Islet of Langerhans (tissue), 1 donor: ENCODE measurements around the gene METTL22.

ENCODE experiments used
- FAIRE-seq: peaks from one replicate; lab custom pipeline; 2011; peaks lifted over from hg19 to GRCh38; lab: Jason Lieb, UNC

METTL22 gene

DNA sequence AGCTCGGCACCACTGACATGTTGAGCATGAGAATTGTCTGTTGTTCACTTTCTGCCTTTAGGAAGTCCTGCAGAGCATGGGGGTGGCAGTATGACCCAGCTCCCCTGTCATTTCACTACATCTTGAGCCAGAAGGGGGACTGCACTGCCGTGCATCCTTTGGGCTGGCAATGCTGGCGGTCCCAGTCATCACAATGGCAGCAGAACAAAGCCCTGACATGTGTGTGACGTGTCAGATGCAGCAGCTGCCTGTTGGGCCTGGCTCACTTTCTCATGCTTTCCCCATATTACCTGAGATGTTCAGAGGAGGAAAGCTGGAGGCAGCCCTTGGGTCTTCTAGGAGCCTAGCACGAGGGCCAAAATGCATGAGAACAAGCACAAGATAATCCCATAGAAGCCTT, 46.6 kb downstream of the METTL22 start:
- FAIRE-seq: no peak

DNA sequence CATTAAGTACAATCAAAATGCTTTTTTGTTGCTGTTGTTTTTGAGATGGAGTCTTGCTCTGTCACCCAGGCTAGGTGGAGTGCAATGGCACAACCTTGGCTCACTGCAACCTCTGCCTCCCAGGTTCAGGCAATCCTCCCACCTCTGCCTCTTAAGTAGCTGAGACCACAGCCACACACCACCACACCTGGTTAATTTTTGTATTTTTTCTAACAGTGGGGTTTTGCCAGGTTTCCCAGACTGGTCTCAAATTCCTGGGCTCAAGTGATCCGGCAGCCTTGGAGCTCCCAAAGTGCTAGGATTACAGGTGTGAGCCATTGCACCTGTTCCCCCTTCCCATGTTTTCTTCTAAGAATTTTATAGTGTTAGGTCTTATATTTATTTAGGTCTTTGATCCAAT, 48.0 kb downstream of the METTL22 start:
- no peak for FAIRE-seq

DNA sequence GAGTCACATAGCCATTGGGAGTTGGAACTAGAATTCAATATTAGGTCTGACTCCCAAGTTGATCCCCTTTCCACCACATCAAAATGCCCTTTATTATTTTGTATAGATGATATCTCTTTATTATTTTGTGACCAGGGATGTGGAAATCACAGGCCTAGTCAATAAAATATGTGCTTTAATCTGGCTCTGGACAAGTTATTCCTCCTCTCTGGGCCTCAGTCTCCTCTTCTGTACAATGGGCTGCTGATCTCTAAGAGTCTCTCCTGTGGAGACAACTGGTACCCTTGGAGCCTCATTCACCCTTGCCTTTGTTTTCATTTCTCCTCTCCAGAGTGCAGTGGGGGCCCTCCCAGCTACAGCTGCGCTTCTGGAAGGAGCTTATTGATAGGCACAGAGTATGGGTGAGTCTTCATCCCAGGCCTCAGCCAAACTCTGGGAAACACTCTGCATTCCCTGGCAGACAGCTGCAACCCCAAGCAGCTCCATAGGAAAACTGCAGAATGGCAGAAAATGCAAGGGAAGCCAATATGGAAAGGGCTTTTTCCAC, 48.6 kb downstream of the METTL22 start:
- FAIRE-seq: no peak

DNA sequence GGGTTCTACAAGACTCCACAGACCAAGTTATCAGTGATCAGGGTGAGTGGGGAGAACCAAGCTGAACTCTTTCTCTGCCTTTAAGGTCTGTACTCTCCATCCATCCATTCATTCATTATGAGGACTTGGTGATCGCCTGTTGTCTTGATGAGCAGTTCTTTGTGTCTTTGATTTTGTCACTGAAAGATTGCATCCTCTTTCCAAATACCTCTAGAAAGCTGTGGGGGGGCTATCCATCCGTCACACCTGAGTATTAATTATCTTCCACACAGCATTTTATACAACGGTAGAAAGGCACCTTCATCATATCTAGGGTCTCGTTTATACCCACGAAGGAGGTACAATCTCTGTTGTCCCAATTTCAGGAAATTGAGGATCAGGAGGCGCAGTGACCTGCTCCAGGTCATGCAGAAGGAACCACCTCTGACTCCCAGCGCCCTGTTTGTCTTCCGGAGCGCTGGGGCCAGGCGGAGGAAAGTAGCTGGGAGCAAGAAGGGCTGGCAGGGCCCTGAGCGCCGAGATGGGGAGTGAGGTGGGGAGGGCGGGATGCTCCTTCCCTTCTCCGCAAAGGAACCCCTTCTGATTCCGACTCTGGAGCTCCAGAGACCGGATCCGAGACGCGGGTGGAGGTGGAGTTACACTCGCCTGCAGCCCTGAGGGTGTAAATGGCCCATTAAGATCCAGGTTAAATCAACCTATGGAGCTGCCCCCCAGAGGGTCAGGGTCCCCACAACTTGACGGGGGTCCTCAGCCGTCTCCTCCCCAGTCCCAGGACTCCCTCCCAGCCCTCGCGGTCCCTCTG, 52.3 kb downstream of the METTL22 start:
- FAIRE-seq: no peak

DNA sequence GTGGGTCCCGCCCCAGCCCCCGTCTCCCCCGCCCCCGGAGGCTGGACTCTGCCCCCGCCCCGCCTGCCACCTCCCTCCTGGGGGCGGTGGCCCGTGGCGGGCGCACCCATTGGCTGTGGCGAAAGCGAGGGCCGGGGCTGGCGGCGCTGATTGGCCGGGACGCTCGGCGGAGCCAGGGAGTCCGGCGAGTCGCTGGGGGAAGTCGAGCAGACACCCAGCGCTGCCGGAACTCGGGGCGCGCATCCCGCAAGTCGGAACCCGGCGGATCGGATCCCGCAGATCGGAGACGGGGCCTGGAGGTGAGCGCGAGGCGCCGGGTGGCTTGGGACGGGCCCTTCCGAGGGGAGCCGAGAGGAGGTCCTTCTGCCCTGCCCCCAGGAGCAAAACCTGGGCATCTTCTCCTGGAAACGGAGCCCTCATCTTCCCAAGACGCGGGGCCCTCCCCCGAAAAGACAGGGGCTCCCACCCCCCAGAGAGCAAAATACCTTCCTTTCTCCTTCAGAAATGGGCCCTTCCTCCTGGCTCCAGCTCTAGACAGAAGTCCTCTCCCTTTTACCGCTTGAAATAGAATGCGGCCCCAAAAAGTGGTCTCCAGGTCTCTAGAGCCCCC, 53.0 kb downstream of the METTL22 start, which contains the start of gene ABAT:
ABAT (plus strand) TSS at position 205 of the 610 bp plus-strand sequence. CDS start 61,123 bp downstream, outside the sequence.
- no peak for FAIRE-seq

DNA sequence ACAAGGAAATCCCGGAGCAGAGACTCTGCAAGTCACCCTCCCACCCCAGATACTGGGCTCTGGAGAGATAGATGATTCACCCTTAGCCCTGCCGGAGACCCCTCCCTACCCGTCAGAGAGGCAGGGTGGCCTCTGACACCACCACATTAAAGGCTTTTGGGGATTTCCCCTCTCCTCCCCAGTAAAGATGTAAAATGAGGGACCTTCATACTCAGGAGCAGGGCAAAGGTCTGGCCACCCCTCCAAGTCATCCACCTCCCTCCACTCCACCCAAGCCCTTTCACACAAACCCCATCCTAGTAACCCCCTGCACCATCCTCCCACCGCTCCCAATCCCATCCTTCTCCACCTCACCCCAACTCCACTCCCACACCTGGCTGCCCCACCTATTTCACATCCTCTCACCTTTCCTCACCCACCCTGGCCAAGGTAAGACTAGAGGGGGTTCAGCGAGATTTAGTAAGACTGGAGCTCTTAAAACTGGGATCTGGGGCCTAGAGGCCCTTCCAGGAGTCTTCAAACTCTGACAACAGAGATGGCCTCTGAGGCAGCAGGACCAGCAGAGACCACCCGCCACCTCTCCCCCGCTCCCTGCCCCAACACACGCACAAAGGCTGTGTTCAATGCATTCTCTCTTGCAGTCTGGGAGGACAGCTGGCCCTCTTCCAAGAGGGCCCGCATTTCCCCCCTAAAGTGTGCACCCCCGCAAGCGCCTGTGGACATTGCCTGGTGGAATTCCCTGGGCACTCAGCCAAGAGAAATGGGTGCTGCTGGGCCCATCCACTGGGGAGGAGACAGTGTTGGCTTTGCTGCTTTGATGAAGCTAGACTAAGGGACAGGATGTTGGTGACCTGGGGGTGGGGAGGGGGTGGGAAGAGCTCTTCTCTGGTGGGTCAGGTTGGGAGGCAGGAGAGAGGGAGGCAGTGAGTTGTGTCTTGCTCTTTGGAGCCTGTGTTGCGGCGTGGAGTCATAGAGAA, 54.0 kb downstream of the METTL22 start:
- FAIRE-seq: no peak

DNA sequence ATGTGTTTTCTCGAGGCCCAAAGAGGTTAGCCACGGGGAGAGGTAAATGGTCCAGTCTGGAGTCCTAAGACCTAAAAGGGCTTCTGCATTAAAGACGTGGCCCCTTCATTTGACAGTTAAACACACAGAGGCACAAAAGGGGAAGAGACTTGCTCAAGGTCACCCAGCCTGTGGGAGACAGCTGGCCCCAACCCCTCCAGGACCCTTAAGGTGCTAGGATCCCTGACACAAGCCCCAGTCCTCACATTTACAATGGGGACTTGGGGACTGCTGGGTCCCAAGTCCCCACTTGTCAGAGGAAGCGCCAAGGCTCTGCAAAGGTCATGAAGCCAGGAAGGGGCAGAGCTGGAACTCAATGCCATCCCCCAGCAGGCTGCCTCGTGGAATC, 54.7 kb downstream of the METTL22 start:
- no peak for FAIRE-seq

DNA sequence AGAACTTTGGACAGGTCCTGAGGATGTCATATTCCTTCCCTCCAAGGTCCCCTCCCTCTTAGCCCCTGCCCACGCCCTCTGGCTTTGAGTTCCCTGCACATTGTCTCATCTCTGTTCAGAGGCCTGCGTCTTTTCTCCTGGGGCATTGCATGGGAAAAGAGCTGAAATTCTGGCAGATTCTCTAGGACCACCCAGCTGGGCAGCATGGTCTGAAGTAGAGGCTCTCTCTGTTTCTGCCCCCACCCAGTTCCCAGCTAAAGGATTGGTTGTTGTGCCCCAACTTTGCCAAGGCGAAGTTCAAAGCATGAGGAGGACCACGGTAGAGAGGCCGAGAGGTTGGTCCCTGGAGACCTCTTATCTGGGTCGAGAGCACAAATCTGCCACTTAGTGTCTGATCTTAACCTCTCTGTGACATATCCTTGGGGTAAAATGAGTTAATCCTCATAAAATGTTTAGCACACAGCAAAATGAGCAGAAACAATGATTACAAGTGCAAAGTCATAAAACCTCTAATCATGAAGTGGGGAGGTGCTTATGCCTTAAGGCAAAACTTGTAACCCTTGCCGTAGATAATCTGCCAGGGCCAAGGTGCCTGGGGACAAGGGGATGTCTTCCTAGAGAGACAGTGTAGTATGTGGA, 55.4 kb downstream of the METTL22 start:
- FAIRE-seq: no peak

DNA sequence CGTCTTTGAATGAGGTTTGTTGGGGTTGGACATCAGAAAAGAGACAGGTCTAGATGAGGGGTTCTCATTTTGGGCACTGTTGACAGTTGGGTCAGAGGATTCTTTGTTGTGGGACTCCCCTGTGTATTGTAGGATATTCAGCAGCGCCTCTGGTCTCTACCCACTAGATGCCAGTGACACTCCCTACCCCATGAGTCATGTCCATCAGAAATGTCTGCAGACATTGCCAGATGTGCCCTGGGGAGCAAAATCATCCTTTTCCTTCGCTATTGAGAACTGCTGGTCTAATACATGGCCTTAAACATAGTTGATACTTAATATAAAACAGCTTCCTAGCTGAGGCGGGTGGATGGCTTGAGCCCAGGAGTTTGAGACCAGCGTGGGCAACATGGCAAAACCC, 56.0 kb downstream of the METTL22 start:
- FAIRE-seq: no peak

DNA sequence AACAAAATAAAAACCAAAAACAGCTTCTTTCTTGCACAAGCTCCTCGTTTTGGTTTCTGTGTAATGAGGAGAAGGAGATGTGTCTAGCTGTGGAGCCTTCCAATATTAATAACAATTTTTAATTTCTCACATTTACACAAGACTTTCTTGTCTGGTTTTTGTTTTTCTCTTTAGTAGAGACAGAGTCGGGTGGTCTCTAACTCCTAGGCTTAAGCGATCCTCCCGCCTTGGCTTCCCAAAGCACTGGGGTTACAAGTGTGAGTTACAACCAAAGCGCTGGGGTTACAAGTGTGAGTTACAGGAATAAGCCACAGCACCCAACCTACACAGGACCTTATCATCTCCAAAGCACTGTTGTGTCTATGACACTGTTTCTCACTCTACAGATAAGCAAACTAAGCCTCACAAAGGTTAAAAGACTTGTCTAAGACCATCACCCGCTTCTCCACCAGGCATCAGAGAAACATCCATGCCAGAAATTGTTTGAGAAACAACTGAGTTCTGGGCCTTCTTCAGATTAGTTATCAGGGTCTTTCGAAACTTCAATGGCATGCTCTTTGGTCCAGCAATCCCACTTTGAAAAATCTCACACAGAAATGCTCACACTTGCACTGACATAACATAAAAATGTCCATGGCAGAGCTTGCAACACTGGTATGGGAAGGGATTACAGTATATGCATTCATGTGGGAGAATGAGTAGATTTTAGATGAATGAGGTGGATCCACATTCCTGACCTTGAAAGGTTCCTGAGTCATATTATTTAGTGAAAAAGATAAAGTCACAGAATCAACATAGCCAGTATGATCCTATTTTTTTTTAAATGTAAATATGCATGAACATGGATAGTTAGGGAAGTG, 56.8 kb downstream of the METTL22 start:
- no peak for FAIRE-seq

DNA sequence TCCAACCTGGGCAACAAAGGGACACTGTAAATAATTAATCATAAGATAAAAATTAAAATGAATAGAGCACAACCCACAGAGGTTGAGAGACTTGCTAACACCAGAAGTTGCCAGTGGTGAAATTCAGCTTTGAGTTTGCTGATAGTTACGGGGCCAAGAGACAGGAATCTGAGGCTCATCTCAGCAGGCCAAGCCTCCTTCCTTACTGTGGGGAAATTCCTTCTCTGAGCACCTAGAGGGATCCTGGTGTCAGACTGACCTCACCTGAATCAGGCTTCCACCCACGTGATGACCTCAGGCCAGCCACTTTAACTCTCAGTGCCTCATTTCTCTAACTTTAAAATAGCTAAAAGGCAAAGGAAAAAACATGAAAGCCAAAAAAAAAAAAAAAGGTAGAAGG, 57.7 kb downstream of the METTL22 start:
- no peak for FAIRE-seq

DNA sequence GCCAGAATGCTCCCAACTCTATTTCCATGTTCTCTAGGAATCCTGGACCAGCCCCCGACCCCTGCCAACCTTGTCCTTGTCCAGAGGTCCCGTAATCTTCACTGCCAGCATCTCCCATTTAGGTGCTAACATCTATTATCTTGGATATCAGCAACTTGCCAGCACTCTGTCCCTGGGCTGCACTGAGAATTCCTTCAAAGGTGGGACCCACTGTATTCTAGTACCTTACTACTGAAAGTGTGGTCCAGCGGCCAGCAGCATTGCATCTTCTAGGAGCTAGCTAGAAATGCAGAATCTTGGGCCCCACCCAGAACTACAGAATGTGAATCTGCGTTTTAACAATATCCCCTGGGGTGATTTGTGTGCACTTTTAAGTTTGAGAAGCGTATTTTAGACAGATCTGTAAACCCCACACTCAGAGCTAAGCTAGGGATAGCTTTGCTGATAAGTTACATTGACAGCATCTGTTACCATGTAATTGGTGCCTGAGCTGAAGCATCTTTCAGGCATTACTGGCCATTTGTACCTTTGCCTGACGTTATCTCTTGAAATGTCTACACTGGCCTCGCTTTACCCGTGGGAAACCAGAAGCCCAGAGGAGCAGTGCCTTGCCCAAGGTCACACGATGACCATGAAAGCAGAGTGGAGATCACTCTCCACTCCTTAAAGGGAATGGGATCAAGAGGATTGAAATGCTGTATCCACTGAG, 61.2 kb downstream of the METTL22 start:
- no peak for FAIRE-seq

DNA sequence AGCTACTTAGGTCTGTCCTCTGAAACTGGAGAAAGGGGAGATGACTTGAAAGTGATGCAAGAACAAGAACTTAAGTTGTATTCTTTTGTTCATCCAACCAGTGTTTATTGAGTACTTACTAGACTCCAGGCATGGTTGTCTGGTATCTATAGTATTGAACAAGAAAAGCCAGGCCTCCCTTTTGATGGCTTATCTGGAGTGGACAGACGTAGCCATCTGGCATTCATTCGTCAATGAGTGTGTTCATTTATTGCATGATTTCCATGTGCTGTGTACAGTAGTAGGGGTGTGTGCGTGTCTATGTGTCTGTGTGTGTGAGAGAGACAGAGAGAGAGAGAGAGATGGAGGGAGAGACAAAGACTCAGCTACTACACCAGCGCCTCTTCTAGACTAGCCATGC, 62.1 kb downstream of the METTL22 start:
- no peak for FAIRE-seq

DNA sequence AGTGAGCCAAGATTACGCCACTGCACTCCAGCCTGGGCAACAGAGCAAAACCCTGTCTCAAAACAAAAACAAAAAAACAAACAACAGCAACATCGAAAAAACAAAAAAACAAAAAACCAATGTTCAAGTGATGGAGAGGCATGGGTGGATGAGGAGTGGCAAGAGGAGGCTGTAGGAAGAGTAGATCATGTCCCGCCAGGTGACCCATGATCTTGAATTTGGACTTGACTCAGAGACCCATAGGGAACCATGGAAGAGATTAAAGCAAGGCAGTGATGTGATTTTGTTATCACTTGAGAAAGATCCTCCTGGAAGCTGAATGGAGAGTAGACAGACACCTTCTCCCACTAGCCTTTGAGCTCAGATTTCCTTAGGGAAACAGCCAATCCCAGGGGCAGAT, 64.1 kb downstream of the METTL22 start:
- no peak for FAIRE-seq

DNA sequence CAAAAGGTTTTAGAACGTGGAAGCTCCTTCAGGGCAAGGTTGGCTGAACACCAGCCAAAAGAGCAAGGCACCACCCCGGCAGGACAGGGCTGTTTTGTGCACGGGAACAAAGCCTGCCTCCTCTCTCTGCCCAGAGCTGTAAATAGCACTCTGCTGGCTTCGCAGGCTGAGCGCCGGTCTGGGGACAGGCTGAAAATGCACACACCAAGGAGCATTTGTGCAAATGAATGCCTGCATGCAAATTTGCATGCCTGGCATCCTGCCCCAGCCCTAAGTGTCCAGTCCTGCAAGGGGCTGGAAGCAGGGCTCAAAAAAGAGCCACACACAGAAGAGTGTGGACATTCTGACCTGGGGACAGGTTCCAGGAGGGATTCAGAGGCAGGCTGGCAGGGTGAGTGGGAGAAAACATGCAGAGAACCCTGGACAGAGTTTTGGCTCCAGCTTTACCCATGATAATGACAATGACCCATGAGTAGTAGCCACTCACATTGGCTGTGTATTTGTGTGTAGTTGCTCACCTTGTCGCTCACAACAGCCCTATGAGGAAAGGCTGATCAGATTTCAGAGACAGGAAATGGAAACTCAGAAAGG, 64.6 kb downstream of the METTL22 start:
- FAIRE-seq: no peak

DNA sequence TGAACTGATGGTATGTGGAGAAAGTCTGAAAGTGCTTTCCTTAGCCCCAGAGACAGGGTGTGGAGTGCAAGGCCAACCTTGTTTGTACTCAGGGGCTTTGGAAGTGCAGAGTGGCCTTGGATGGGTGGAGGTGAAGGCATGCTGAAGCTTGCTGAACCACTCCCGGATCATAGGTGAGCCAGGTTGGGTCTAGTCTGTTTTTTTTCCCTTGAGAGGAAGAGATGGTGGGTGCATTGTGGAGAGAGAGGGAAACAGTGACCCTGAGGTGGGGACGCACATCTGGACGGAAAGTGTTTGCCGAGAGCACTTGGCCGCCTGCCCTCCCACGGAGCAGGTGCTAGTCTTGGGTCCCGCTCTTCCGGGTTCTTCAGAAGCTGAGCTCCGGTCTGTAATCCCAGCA, 65.4 kb downstream of the METTL22 start:
- no peak for FAIRE-seq

DNA sequence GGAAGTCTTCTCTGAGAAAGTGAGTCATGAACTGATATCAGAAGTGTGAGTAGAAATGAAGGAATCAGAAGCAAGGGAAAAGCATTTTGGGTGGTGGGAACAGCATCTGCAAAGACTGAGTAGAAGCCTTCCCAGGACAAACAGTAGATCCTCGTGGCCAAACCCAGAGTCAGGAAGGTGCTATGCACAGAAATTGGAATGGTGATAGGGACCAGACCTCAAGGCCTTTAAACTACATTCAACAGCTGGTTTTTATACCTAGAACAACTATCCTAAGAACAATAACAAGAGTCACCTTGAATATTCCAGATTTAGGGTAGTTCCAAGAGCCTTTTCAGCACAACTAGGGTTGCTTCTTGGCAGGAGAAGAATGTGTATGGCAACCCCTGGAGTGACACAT, 68.2 kb downstream of the METTL22 start:
- no peak for FAIRE-seq

DNA sequence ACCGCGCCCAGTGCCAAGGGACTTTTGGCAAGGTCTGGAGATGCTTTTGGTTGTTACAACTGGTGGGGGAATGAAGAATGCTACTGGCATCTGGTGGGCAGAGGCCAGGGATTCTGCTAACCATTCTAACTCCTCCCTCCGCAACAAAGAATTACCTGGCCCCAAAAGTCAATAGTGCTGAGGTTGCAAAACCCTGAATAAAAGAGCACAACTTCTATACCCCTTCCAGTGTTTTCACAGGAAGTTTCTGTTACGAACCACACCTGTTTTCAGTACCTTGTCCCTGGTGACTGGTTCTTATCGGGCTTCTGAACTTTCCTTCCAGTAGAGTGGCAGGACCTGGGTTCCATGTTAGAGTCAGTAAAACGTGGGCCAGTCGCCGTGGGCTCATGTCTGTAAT, 70.2 kb downstream of the METTL22 start:
- FAIRE-seq: no peak

DNA sequence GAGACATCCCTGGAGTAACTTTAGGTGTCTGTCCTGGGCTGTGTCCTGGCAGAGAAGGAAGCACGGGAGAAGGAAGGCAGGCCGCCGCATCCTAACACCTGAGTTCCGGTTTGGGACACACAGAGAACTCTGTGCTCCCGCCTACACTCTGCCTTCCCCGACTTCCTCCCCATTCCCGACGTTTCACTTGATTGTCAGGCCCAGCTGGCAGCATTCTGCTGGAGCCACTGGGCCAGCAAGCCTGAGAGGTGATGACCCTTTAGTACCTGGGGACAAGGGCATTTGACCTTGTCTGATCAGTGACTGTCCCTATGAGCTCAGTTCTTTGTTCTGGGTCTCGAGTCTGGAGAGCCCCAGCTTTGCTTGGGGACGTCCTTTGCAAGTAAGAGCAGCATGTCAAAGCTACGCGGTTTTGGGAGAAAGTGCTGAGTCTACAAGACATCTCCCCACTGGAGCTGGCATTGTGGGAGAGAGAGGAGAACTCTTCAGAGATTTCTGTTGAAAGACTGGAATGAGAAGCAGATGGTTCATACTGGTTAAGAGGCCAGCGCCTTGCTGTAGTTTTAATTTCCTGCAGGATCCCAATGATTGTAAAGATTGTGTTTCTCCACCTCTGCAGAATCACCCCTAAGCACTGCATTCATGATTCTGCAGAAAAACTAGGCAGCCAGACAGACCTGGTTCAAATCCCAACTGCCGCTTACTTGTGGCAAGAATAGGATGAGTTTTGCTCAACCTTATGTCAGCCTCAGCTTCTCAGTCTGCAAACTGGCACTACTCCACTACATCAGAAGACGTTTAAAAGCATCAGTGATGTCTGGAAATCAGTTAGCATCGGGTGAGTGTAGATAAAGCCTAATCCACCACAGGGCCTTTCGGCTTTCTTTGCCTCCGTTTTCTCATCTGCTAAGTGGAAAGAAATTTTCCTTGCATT, 73.6 kb downstream of the METTL22 start:
- no peak for FAIRE-seq
